NCI-H1105 treated with DMSO at 0.1 percent for 48 hours (cell line): ENCODE results near the gene OPCML.

ENCODE experiments used
- DNase-seq: peaks from one replicate; lab custom pipeline; 2025; lab: John Stamatoyannopoulos, UW

Gene OPCML

DNA sequence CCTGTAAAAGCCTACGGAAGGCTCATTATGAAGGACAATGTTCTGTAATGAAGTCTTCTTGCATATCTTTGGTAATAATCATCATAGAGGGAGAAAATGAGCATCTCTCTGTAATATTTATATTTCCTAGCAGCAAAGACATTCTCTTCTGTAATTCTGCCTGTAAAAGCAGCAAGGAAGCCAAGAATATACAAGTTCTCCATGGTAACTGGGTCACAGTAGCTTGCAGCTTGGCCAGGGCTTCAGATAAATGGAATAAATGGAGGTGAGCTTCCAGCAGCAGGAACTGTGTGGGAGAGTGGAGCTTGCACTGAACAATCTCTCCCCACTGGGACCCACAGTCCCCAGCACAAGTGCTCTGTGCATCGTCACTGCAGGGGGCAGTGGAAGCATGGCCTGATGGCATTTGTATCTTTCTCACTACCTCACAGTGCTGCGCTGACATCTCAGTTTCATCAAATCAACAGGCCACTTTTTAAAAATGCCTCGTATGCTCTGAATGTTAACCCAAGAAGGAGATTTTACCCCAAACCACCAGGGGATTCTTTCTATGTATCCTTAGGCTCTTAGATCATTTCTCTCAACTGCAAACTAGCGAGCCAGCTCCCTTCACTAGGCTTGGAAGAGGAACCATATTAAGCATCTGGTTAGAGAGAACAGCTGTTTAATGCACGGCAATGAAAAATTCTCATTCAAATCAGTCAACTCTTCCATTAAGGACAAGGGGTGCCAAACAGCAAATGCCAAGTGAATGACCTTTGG lies 1059.7 kb downstream of the OPCML start:
- no peak for DNase-seq

DNA sequence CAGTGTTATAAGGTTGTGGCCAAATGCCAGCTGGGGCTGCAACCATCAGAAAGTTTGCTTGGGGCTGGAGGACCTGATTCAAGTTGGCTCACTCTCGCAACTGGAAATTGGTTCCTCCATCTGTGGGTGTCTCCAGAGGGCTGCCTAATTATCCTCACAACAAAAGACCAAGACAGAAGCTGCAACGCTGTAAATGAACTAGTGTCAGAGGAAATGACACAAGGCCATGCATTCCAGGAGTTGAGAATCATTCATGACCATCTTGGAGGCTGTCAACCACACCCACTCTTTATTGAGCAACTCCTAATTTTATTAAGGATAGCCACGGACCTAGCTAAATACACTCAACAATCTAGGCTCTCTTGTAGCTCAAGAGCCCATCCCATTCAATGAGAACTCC lies 1060.8 kb downstream of the OPCML start:
- DNase-seq, result no peak

DNA sequence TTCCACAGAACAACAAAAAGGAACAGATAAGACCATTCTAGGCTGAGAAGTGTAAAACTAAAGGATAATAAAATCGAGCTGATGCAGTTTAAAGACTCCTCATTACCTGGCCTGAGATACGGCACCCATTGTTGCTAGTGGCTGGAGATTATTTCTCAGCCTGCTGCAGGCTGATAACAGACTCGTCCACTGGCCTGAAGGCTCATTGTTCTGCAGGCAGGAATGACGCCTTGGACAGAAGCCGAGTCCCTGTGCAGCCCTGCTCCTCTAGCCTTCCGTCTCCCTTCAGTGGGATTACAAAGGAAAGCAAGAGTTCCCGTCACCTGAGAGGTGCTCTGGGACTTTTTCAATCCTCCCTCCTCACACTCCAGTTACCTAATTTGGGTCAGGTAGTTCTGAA lies 1065.3 kb downstream of the OPCML start:
- no peak for DNase-seq

DNA sequence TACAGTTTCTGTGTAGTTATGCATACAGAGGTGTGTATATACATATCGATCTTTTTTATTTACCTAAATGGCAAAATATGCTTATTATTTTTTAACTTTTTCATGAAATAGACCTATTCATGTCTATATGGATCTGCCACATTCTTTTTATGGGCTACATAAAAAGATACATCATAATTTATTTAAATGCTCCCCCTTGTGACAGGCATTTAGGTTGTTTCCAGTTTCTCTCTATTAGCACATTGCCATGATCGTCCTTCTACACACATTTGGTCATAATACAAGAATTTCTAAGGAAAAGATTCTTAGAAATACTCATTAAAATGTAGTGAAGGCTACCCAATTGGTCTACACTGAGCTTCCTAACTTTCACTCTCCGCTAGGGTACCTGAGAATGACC lies 1067.4 kb downstream of the OPCML start:
- DNase-seq, result no peak

DNA sequence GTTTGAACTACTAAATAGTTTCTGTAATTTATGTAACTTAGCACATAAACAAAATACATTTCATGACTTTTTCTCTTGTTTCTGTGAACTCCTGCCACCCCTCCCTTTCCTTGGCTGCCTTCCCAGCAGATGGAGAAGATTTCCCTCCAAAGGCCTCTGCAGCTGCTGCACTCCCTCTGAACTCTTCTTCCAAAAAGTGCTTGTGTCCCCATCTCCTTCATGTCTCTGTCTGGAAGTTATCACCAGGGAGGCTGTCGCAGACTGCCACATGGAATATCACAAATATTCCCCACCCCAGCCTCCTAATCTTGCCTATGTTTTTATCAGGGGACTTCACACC lies 1068.3 kb downstream of the OPCML start:
- DNase-seq, result peak; percentile 58

DNA sequence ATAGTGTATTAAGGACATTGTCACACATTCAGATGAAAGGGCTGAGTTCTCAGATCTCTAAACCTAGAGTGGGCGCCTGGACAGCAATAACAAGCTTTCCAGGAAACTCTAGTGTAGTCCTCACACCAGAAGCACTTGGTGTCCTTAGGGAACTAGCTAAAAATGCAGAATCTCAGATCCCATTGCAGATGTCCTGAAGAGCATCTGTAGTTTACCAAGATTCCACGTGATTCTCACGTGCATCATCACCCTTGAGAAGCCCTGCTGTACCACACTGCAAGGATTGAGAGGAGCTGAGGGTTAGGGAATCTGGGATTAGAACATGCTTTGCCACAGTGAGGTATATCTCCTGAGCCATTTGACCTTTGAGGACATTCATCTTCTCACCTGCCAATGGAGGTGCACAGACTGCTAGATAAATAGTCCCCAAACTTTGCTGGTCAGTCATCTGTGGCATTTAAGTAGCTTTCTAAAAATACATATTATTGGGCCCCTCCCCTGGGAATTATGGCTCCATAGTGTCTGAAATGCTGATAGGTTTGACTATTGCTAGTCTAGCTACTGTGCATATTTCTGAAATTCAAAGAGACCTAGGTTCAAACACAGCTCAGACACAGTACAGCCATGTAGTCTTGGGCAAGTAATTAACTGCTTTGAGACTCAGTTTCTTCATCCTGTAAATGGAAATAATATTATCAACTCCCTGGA lies 1068.9 kb downstream of the OPCML start:
- no peak for DNase-seq

DNA sequence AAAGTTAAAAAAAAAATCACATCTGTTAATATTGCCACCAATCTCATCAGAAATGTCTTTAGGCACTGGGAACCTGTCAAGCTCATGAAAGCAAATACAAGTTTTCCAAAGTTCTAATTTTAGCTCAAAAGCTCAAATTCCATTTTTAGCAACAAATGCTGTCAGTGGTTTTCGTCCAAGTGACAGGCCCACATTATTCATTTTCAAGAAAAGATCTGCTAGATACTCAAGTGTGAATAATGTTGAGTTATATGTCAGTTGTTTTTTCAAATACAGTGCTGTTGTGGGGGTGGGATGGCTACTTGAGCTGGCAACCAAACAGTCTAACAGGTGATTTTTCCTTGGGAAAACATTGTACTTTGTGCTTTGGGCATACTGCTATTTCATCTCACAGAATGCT lies 1072.6 kb downstream of the OPCML start:
- no peak for DNase-seq

DNA sequence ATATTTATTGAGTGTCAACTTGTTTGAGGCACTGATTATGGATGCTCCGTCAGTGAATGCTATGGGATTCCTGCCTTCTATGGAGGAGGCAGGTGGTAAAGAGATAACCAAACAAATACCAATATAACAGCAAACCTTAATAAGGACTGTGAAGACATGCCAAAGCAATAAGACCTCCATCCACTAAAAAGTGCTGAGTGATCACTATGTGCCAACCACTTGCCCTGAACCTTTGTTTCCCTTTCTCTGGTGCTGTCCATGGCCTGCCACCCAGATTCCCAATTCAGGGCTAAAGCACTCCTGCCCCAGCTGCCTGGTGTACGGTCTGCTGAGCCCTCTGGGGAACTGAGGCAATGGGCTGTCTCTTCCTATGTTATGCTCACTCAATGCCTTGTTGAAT lies 1074.9 kb downstream of the OPCML start:
- no peak for DNase-seq

DNA sequence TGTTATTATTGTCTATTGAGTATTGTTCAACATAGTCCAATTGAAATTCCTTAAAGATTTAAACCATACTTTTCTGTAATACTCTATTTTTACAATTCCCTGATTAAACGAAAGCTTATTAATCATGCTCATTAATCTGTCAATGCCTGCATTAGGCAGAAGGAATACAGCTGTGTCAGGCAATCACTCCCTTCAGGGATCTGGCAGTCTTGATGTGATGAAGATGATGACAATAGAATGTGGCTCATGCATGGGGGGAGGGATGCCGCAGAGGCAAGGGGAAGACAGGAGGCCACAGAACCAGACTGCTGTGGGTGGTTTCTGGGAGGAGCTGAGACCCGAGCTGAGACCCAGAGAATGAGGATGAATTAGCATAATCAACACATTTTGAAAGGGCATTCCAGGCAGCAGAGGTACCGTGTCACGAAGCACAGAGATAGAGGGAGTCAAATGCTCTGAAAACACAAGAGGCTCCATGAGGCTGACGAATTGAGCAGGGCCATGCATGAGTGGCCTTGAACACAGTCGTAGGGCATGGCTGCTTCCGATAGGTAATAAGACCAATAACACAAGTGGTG lies 1075.5 kb downstream of the OPCML start:
- DNase-seq, result no peak

DNA sequence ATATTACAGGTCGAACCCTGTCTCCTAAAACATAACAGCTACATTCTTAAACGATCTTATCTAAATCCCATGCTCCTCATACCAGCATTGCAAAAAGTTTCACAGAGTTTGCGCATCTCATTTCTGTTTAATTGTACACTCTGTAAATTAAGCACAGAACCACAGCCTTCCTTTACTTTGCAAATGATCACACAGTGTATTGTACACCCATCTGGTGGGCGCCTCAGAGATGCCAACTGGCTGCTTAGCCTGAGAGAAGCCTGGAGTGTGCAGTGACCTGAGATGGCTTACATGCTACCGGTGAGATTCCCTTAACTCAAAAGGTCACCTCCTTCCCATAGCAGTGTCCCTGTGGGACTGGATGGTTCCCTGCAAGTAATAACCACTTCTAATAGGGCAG lies 1077.3 kb downstream of the OPCML start:
- no peak for DNase-seq

DNA sequence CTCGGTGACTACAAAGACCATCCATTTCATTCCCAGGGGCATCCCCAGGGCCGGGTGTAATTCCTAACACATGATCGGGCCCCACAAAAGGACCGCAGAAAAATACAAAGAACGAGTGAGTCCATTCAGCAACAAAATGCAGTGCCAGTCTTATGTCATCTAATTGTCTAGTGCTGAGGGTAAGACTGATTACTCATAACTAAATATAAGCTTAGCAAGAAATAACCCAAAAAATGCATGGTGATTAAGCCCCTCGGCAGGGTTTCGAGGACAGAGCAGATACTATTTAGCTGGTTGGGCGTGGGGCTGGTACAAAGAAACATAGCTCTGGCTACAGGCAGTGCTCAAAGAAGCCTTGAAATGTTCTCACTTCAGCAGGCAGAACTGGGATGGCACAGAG lies 1078.9 kb downstream of the OPCML start:
- no peak for DNase-seq

DNA sequence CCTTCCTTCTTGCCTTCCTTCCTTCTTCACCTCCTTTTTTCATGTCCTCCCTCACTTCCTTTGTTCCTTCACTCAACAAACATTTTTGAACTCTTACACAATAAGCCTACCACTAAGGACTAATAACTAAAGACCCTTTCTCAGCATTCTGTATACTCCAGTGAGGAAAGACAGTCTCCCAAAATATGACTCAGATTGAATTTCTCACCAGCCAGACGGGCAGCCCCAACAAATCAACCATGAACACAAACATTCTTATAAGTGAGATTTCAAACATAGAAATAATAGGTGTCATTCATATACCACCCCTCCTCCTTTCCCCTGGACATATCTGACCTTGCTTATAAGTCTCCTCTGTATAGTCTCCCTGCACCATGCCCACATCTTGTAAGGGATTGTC lies 1079.7 kb downstream of the OPCML start:
- no peak for DNase-seq

DNA sequence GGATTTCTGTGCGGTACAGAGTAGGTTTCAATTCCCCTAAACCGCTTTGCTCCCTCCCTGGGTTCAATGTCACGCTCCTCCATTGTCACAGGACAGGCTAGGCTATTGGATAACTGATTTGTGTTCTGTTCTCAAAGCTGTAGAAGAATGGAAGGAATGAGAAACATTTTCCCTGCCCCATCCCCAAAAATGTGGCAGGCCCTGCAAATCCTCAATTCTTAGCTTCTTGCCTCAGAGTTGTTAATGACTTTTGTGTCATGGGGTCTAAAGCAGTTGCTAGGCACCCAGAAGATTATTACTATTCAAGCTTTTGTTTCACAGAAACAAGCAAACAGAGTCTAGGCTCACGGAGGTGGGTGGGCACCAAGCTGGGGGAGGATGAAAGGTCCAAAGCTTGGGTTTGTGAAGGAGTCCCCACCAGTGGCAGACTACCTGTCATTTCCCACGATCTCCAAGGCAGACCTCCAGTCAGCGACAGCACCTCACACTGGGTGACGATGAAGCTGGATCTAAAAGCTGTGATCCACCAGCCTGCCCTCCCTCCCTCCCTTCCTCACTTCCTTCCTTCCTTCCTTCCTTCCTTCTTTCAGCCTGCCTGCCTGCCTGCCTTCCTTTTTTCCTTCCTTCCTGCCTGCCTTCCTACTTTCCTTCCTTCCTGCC lies 1080.2 kb downstream of the OPCML start:
- no peak for DNase-seq

DNA sequence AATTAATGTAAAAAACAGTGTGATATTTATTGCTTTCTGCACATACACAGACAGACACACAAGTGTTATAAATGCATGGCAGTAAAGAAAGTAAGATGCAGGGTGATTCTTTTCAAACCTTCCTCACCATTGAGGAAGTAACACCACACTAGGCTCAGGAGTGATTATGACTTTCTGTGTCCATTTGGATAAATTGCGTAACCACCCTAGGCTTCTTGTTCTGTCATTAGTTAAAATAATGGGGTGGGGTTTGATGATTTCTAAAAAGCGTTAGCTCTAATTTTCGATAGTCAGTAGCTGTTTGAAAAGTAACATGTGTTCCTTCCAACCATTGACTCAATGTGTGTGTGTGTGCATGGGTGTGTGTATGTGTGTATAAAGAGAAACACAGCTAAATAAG lies 1081.7 kb downstream of the OPCML start:
- DNase-seq, result no peak

DNA sequence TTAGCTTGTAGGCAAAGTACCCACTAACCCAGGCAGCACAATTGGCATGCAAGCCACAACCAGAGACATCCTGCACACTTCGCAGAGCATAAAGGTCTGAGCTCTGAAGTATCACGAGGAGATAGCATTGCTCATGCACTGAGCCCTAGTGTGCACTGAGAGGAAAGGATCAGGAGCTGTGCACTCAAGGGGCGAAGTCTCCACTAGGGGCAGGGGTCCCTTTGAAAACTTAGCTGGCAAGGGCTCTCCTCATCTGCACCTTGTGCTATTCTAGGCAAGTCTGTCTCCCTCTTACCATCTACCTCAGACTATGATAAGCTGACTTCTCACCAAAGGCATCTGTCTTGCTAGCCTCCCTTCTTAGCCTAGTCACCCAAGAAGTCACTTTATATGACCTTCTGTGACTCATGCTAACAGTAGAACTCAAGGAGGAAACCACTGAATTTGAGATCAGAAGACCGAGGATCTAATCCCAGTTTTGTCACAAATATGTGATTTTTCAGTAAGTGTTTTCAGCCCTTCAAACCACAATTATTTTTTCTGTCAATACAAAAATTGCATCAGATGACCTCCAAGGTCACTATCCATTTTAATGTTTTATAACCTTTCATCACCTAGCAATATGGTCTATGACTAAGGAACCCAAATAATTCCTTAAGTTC lies 1083.8 kb downstream of the OPCML start:
- no peak for DNase-seq

DNA sequence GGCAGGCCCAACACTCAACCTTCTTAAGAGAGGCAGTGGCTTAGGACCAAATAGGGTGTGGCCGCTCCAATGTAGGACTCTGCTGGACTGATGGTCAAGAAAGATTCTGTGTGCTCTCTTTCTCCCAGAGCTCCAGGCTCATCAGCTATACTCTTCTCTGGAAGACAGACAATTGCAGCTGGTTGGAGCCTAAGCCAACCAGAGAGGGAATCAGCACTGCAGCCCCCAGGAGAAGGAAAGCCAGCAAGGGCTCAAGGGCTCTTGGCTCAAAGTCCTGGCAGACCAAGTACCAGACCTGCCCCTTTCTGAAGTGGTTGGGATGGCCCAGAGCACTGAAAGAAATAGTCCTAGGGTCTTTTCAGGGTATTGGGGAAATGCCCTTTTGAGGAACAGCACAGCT lies 1084.5 kb downstream of the OPCML start:
- DNase-seq, result no peak

DNA sequence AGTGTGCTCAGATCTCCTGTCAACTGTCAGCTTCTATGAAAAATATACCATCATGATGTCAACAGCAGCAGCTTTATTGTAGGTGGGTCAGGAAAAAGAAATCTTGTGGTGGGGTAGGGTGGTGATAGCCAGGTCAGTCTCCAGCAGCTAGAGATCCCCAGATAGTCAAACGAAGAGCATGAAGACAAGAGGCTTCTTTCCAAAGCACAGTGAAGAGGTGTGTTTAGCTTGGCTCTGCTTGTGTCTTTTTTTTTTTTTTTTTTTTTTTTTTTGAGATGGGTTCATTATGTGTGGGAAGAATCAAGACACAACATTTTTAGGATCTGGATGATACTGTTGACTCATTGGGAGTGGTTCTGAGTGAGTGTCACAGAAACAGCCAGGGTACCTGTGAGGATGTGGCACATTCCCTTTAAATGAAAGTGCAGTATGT lies 1086.4 kb downstream of the OPCML start:
- no peak for DNase-seq

DNA sequence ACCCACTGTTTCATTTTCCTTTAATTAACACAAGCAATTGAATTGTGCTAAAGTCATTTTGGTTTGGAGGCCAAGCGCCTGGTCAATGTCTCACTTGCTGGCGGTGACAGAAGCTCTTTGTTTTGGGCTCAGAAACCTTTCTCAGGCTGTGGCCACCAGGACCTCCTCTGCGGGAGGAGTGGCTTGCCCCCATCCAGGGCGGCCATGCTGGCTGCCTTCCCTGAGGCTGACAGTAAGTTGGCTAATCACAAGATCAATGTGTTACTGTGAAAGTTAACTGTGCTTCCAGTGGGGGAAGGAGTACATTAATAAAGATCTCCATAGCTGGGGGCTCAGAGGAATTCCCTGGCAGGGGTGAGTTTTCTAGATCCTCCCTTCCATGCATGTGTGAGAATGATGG lies 1087.4 kb downstream of the OPCML start:
- DNase-seq, result no peak

DNA sequence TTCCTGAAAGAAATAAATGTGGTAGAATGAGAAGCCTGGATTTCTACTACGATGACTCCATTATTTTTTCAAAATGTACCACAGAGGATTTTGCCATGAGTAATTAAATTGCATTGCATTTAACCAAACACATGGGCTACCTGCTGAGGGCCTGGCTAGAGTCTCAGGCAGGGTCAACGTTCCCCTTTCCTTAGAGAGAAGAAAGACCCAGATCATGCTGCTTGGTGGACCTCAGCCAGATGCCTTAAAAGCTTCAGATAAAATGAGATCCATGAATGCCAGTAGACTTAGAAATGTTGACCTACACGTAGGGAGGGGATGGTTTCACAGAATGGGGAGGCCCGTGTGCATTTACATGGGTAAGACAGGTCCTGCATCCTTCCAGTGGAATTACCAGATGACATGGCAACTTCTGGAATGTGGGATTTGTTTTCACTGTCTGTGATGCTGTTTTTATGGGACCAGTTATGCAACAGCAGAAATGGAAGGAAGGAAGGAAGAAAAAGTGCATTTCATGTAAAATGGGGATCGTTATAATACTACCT lies 1092.5 kb downstream of the OPCML start:
- no peak for DNase-seq

DNA sequence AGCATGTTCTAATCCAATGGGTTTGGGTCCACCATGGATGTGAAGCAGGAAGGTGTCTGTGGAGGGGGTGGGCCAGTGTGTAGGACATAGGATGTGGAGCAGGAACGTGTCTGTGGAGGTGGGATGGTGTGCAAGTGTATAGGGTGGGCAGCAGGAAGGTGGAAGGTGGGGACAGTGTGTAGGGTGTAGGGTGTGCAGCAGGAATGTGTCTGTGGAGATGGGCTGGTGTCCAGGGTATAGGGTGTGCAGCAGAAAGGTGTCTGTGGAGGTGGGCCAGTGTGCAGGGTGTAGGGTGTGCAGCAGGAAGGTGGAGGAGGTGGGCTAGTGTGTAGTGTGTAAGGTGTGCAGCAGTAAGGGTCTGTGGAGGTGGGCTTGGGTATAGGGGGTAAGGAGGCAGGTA lies 1093.9 kb downstream of the OPCML start:
- DNase-seq, result no peak

DNA sequence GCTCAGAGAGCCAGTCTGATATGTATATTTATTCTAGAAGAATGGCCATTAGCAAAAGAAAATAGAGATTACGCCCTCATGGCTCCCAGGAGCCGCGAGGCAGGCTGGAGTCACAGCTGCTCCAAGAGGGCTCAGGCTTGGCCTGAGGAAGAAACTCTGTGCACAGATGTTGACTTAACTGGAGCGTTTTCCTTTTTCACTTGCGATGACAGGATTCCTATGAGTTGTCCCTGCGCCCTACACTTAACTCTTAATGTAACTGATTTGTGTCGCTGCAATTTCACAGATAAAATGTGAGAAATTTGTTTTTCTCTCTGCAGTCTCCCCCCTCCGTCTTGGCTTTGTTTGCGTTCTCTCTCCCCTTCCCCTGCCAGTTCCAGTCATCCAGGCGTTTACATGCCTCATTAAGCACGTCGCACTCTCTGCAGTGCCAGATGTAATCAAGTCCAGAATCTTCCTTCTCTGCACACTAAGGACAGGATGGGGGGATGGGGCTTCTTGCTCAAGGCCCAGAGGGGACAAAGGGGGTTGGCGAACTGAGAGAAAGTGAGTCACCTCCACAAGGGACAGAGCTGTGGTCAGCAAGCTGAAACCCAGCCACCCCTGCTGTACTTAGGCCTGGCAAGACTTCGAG lies 1101.8 kb downstream of the OPCML start:
- DNase-seq, result peak; percentile 83

DNA sequence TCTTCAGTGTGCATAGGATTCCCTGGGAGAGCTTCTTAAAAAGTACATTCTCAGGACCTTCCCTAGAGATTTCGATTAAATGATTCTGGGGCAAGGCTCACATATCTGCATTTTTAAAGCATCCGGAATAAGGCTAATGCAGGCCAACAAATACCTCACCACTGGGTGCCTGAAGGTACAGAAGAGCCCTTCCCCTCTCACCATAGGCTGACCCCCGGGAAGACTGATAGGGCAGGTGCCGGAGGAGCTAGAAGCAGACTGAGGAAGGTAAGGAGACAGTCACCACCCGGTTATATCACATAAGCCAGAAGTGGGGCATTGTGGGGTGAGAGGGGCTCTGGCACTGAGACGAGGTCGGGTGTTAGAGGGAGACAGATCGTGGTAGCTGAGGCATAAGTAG lies 1102.6 kb downstream of the OPCML start:
- no peak for DNase-seq
